Left lung (tissue), 10 donors: ENCODE data around the gene CREBBP. TPM values are rescaled to one million over a fixed set of nuclear protein-coding genes. Genes with fewer than 3 reads are reported as not detected.

Experiments
- ATAC-seq: fragments of 200-7000 bp; cut with Tn5 transposase; one replicate; pipeline ENCODE4 v1.9.1; 2020; ENCODE audit warnings: moderate library complexity
- DNase-seq, 4 donors: peaks; one replicate each; pipeline ENCODE4 v3.0.0-alpha.2; 2013 to 2020
- H3K27ac ChIP-seq, 2 donors: fragments of 200-600 bp; sonication (generic) in 1 of 2; one replicate each; pipeline versions ENCODE4 v1.5.0 to v1.8.0; 2020 to 2021
- H3K27me3 ChIP-seq, 2 donors: fragments of 200-600 bp; sonication (generic) in 1 of 2; one replicate each; pipeline versions ENCODE4 v1.5.0 to v1.8.0; 2020 to 2021
- H3K36me3 ChIP-seq, 2 donors: fragments of 200-600 bp; sonication (generic) in 1 of 2; one replicate each; pipeline versions ENCODE4 v1.5.0 to v1.8.0; 2020 to 2021
- H3K4me1 ChIP-seq, 2 donors: fragments of 200-600 bp; one replicate each; pipeline ENCODE4 v1.8.0; 2021
- H3K4me3 ChIP-seq, 2 donors: fragments of 200-600 bp; sonication (generic) in 1 of 2; one replicate each; pipeline versions ENCODE4 v1.5.0 to v1.8.0; 2020 to 2021; ENCODE audit warnings: mild to moderate bottlenecking in 1 of 2
- H3K9me3 ChIP-seq, 2 donors: fragments of 200-600 bp; sonication (generic) in 1 of 2; one replicate each; pipeline versions ENCODE4 v1.5.0 to v1.8.0; 2020 to 2021
- CTCF ChIP-seq, 2 donors: fragments of 200-600 bp; sonication (generic) in 1 of 2; IDR thresholded peaks; one replicate each; pipeline versions ENCODE4 v1.5.0 to v1.8.0; 2021; ENCODE audit warnings: antibody characterized with exemption in 2 of 2
- intact Hi-C, 2 donors: fragments of 100-400 bp; cut with DNase I; formaldehyde crosslinking; loops; one replicate each; pipeline versions ENCODE4 v1.11.2 to v1.14.2; 2022
- polyA plus RNA-seq, 6 donors: library from polyadenylated mRNA; unstranded; fragments of 120-200 nt; gene quantifications; one replicate each; pipeline ENCODE4 v1.2.1, GENCODE V29; 2013; ENCODE audit not compliant: insufficient read length in 6 of 6
- total RNA-seq, 2 donors: library from RNA; stranded (reverse); fragmentation: NEBNext Ultra II Directional; extraction: Animal tissue kit (Norgen Biotek cat#: 25700); gene quantifications; one replicate each; pipeline ENCODE4 v1.2.1, GENCODE V29; 2021
- donor health status: DM: no; HTN: yes; CAD: no.
- donor health status: DM: no; HTN: no; CAD: no.

The CREBBP gene
- total and polyA plus RNA-seq, 8 donors, result 48.3 to 112 (median 104) TPM

DNA sequence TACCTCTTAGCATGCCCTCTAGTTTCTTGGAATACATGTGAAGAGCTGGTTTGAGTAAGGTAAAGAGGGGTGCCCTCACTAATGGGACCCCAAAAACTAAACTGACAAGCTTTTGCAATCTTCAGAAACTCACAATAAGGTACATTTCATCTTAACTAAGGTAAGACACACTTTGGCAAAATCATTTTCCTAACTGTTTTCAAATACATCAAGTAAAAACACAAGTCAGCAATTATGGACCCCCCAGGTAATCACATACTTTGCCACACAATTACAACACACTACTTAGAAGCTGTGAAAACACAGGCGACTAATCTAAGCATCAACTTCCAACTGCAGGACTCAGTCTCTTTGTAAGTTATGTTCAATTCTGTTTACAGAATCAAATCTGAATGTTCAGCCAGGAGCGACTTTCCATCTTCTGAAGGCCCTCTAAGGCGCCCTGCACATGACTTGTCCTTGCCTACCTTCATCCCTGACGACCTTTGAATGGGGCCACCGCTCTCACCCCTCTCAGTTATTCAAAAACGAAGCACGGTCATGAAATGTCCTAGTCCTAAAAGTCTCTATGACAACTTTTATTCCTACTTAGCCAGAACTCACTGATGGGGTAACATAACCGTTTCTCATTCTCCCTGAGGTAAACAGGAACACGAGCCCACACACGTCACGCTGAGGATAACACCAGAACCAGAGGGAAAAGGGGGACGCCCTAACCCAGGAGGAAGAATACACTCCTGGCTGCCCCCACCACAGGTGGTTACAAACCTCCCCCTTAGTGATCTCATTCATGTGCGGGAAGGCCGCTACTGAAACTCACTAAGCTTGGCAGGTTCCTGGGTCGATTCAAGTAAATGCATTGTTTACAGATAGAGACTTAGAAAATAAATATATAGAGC, 5.5 kb downstream of the CREBBP start:
- ATAC-seq, result no peak
- DNase-seq, result no peak
- Histone ChIP-seq H3K36me3 (no peaks in the 10 kb centered on the region), H3K9me3 (no peaks in the 10 kb centered on the region), H3K27me3 (no peaks in the 10 kb centered on the region), H3K4me3 (no peak overlapping the region), H3K27ac (no peak overlapping the region), H3K4me1 (peaks cover 54 to 85% of the 10 kb centered on the region in 2 donors)
- TF ChIP-seq CTCF (IDR thresholded peaks at IDR 0.05), result no peak
- intact Hi-C loops, result loop anchor here in 1 of 2 donors (10.0 kb wide), 2 partner anchors 80 to 180 kb away; no protein-coding TSS in a partner anchor

DNA sequence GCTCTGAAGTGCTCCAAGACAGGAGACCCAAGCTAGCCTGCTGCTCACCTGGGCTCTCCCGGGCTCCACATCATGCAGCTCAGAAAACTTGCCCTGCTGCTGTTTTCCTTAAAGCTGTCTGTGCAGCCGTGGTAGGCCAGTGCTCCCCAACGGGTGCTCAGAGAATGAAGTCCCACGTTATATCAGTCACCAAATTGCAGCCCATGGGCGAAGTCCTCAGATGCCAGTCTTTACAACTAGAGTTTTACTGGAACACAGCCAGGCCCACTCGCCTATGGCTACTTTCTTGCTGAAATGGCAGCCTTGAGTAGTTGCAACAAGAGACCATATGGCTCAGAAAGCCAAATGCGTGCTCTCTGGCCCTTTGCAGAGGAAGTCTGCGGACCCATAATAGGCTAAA, 6.3 kb downstream of the CREBBP start:
- no peak overlapping the region for H3K4me3 ChIP-seq
- ATAC-seq (no peak), DNase-seq (peak in 1 of 4 donors; percentile 10)
- peaks cover 54 to 91% of the 10 kb centered on the region in 2 donors for H3K4me1 ChIP-seq
- TF ChIP-seq CTCF (IDR thresholded peaks at IDR 0.05), result no peak
- H3K27ac ChIP-seq, result no peak overlapping the region
- H3K36me3 ChIP-seq, result no peaks in the 10 kb centered on the region
- H3K9me3 ChIP-seq, result no peaks in the 10 kb centered on the region
- no peaks in the 10 kb centered on the region for H3K27me3 ChIP-seq
- intact Hi-C loops, result loop anchor here in 1 of 2 donors (10.0 kb wide), 2 partner anchors 79 to 179 kb away; no protein-coding TSS in a partner anchor

- intact Hi-C loops, result loop anchor here in 1 of 2 donors (10.0 kb wide), 2 partner anchors 79 to 179 kb away; no protein-coding TSS in a partner anchor
- ATAC-seq, result no peak
- H3K4me3 ChIP-seq, result no peak overlapping the region
- peaks cover 54 to 93% of the 10 kb centered on the region in 2 donors for H3K4me1 ChIP-seq
- no peaks in the 10 kb centered on the region for H3K27me3 ChIP-seq
- TF ChIP-seq CTCF (IDR thresholded peaks at IDR 0.05), result no peak
- no peaks in the 10 kb centered on the region for H3K36me3 ChIP-seq
- H3K27ac ChIP-seq, result no peak overlapping the region
- DNase-seq, result no peak
- no peaks in the 10 kb centered on the region for H3K9me3 ChIP-seq
Measured at GRCh38 chr16:3873482-3874173, 6.9 kb downstream of the CREBBP start.

- ATAC-seq, result no peak
- H3K4me3 ChIP-seq, result no peak overlapping the region
- no peak overlapping the region for H3K27ac ChIP-seq
- DNase-seq, result no peak
- no peak for TF ChIP-seq CTCF (IDR thresholded peaks at IDR 0.05)
- H3K9me3 ChIP-seq, result no peaks in the 10 kb centered on the region
- peaks cover 43 to 92% of the 10 kb centered on the region in 2 donors for H3K4me1 ChIP-seq
- H3K36me3 ChIP-seq, result no peaks in the 10 kb centered on the region
- intact Hi-C loops, result loop anchor here in 1 of 2 donors (10.0 kb wide), 2 partner anchors 78 to 178 kb away; no protein-coding TSS in a partner anchor
- no peaks in the 10 kb centered on the region for H3K27me3 ChIP-seq
Measured at GRCh38 chr16:3872216-3872895, 8.2 kb downstream of the CREBBP start.
